Myocyte (in vitro differentiated cells): ENCODE data around the gene CCDC192. TPM values are rescaled to one million over a fixed set of nuclear protein-coding genes. Genes with fewer than 3 reads are reported as not detected.

Experiments used
- DNase-seq: peaks from one replicate; pipeline ENCODE4 v3.0.0-alpha.2; 2012; ENCODE audit warnings: low read depth
- total RNA-seq: library from RNA; depleted of rRNA; stranded (reverse); fragments of >200 nt; gene quantifications from 2 replicates; pipeline ENCODE4 v1.2.3, GENCODE V29; 2014

CCDC192 gene
- total RNA-seq, 1 donor from 2014 or later = not detected

GRCh38 chr5:127916885-127917573 lies 213.8 kb downstream of the CCDC192 start:
- no peak for DNase-seq

- DNase-seq = no peak
Observed at GRCh38 chr5:127919006-127919796, 216.0 kb downstream of the CCDC192 start.

GRCh38 chr5:127919818-127920217 lies 216.6 kb downstream of the CCDC192 start:
- DNase-seq = no peak

GRCh38 chr5:127920936-127921335 lies 217.7 kb downstream of the CCDC192 start:
- DNase-seq = no peak

- no peak for DNase-seq
Observed at GRCh38 chr5:127922603-127923002, 219.4 kb downstream of the CCDC192 start.

GRCh38 chr5:127923804-127924570 lies 220.8 kb downstream of the CCDC192 start:
- DNase-seq = no peak

GRCh38 chr5:127924606-127925005 lies 221.4 kb downstream of the CCDC192 start:
- no peak for DNase-seq

- peak; percentile 11 for DNase-seq
Observed at GRCh38 chr5:127925916-127926315, 222.7 kb downstream of the CCDC192 start.

GRCh38 chr5:127926974-127927373 lies 223.8 kb downstream of the CCDC192 start:
- DNase-seq = no peak

GRCh38 chr5:127928053-127928452 lies 224.9 kb downstream of the CCDC192 start:
- no peak for DNase-seq

- peak; percentile 57 for DNase-seq
Observed at GRCh38 chr5:127930311-127930710, 227.1 kb downstream of the CCDC192 start.

- DNase-seq = no peak
Observed at GRCh38 chr5:127931396-127931795, 228.2 kb downstream of the CCDC192 start.

- no peak for DNase-seq
Observed at GRCh38 chr5:127933348-127933747, 230.2 kb downstream of the CCDC192 start.

- peak; percentile 31 for DNase-seq
Observed at GRCh38 chr5:127934791-127935256, 231.6 kb downstream of the CCDC192 start.

GRCh38 chr5:127935398-127935797 lies 232.2 kb downstream of the CCDC192 start:
- DNase-seq = no peak

GRCh38 chr5:127936439-127936972 lies 233.3 kb downstream of the CCDC192 start:
- no peak for DNase-seq

GRCh38 chr5:127938746-127939145 lies 235.6 kb downstream of the CCDC192 start:
- DNase-seq = no peak

- DNase-seq = no peak
Observed at GRCh38 chr5:127940854-127941253, 237.7 kb downstream of the CCDC192 start.

- peak; percentile 52 for DNase-seq
Observed at GRCh38 chr5:127941646-127942045, 238.5 kb downstream of the CCDC192 start.

GRCh38 chr5:127942246-127943060 lies 239.3 kb downstream of the CCDC192 start:
- peak; percentile 21 for DNase-seq

GRCh38 chr5:127943061-127943371 lies 239.8 kb downstream of the CCDC192 start:
- no peak for DNase-seq
